ENCODE measurements around the gene GEN1.

- TF ChIP-seq POLR2A (IDR thresholded peaks at IDR 0.05) = no peak
- TF ChIP-seq, protein P1, sequence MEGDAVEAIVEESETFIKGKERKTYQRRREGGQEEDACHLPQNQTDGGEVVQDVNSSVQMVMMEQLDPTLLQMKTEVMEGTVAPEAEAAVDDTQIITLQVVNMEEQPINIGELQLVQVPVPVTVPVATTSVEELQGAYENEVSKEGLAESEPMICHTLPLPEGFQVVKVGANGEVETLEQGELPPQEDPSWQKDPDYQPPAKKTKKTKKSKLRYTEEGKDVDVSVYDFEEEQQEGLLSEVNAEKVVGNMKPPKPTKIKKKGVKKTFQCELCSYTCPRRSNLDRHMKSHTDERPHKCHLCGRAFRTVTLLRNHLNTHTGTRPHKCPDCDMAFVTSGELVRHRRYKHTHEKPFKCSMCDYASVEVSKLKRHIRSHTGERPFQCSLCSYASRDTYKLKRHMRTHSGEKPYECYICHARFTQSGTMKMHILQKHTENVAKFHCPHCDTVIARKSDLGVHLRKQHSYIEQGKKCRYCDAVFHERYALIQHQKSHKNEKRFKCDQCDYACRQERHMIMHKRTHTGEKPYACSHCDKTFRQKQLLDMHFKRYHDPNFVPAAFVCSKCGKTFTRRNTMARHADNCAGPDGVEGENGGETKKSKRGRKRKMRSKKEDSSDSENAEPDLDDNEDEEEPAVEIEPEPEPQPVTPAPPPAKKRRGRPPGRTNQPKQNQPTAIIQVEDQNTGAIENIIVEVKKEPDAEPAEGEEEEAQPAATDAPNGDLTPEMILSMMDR (IDR thresholded peaks at IDR 0.05) = peak; percentile 58 to 85 (median 68)
Measured at GRCh38 chr2:17719562-17720371, 34.2 kb upstream of the GEN1 start.
